ENCODE data around the gene GRK7.

- TF ChIP-seq ZNF263 (CRISPR knock-in tag; IDR thresholded peaks at IDR 0.05; ENCODE audit: borderline replicate concordance) (no peak), POLR2A (conservative IDR thresholded peaks at IDR 0.05) (no peak), ZNF639 (CRISPR knock-in tag; conservative IDR thresholded peaks at IDR 0.05 in 1 of 2, IDR thresholded peaks at IDR 0.05 in 1 of 2) (no peak), SIN3A (IDR thresholded peaks at IDR 0.05; ENCODE audit: borderline replicate concordance in 2 of 2, control insufficient read depth in 1 of 2, low read depth in 2 of 2, low read length in 2 of 2) (no peak), PCBP1 (IDR thresholded peaks at IDR 0.05; ENCODE audit: low read depth, low read length, poor library complexity, severe bottlenecking) (no peak), CAMTA2 (CRISPR knock-in tag; conservative IDR thresholded peaks at IDR 0.05) (no peak), CHAMP1 (IDR thresholded peaks at IDR 0.05) (no peak), JUN (IDR thresholded peaks at IDR 0.05; ENCODE audit: borderline replicate concordance, low read depth, low read length) (no peak), JUN (CRISPR knock-in tag; IDR thresholded peaks at IDR 0.05; ENCODE audit: borderline replicate concordance) (no peak), HNRNPH1 (optimal IDR thresholded peaks at IDR 0.05; ENCODE audit: low read depth, low read length) (no peak), RBM22 (IDR thresholded peaks at IDR 0.05; ENCODE audit: low read depth, low read length, poor library complexity, severe bottlenecking) (no peak), GTF2E2 (tag; IDR thresholded peaks at IDR 0.05) (no peak), HDAC2 (IDR thresholded peaks at IDR 0.05) (no peak)
Measured at GRCh38 chr3:141777957-141778813, 15.0 kb downstream of the GRK7 start.

Measured in K562 (cell line).